NCI-H1930 (cell line): ENCODE results near the gene JMJD8.

Experiments
- DNase-seq, 2 experiments: peaks; one replicate each; lab custom pipeline; 2025; lab: John Stamatoyannopoulos, UW

The JMJD8 gene

DNA sequence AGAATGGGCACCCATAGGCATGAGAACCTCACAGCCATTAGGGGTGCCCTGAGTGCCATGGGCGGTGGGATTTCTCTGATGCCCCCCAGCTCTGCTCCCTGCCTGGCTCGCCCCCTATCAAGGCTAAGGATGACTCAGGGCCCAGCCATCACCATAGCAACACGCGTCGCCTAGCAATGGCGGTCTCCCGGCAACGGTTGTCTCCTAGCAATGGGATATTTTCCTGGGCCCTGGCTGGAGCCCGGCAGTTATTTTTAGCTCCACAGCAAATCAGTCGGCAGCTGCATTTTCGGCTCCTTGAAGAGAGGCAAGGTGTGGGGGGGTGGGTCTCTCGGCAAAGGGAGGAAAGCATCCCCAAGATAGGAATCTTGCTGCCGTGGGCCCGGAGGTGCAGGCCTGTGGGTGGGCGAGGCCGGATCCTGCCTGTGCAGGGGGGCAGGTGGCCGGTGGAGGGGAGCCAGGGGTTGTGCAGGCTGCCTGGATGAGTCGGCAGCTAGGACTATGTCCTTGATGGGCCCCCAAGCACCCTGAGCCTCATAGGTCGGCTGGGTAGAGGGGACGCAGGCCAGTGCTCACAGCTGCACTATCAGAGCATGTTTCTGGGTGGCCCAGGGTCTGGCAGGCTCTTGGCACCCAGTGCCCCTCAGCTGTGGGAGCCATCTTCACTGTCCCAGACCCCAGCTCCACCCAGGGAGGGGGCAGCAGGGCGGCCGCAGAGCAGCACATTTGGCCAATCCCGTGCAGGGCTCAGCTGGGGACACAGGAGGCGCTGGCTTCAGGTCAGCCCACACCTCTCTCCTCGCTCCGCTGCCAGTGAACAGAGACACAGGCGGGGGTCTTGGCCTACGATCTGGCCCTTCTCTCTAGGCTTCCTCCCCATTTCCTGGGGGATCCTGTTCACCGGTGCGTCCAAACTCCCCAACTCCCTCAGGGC lies 25.7 kb upstream of the JMJD8 start:
- peak; percentile 93 to 96 for DNase-seq

DNA sequence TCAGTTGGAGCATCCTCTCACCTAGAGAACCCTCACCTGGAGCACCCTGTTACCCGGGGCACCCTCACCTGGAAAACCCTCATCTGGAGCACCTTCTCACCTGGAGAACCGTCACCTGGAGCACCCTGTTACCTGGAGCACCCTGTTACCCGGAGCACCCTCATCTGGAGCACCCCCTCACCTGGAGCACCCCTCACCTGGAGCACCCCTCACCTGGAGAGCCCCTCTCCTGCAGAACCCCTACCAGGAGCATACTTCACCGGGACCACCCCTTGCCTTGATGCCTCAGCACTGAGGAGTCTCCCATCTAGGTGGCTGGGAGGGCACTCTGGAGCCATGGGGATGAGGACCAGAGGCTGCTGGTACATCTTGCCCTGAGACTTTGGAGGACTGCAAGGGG lies 24.8 kb upstream of the JMJD8 start:
- DNase-seq: no peak

DNA sequence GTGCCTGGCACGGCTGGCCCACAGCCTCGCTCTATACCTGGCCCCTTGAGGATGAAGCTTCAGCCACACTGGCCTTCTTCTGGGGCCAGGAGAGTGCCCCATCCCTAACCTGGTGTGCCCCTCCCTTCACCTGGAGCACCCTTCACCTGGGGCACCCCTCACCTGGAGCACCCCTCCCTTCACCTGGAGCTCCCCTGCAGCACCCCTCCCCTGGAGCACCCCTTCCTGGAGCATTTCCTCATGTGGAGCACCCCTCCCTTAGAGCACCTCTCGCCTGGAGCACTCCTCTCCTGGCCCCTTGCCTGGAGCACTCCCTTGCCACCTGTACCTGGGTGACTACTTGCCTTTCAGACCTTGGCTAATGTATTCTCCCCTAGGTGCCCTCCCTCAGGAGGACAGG lies 23.9 kb upstream of the JMJD8 start:
- DNase-seq: no peak

DNA sequence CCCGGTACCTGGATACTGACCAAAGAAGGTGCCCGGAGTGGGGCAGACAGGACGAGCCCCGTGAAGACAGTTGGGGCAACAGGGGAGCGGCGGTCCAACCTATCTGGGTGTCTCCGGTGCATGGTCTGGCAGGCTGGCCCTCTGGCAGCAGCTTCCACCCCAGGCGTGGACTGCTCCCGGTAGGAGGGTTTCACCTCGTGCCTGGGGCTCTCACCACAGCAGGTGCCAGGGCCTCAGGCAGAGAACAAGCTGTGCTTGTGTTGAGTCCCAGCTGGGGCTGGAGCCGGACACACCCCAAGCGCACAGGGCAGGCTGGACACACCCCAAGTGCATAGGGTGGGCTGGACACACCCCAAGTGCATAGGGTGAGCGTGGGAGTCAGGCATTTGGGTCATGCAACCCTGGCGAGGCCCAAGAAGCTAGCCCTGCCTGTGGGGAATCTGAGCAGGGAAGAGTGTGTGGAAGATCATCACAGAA lies 23.0 kb upstream of the JMJD8 start:
- no peak for DNase-seq

DNA sequence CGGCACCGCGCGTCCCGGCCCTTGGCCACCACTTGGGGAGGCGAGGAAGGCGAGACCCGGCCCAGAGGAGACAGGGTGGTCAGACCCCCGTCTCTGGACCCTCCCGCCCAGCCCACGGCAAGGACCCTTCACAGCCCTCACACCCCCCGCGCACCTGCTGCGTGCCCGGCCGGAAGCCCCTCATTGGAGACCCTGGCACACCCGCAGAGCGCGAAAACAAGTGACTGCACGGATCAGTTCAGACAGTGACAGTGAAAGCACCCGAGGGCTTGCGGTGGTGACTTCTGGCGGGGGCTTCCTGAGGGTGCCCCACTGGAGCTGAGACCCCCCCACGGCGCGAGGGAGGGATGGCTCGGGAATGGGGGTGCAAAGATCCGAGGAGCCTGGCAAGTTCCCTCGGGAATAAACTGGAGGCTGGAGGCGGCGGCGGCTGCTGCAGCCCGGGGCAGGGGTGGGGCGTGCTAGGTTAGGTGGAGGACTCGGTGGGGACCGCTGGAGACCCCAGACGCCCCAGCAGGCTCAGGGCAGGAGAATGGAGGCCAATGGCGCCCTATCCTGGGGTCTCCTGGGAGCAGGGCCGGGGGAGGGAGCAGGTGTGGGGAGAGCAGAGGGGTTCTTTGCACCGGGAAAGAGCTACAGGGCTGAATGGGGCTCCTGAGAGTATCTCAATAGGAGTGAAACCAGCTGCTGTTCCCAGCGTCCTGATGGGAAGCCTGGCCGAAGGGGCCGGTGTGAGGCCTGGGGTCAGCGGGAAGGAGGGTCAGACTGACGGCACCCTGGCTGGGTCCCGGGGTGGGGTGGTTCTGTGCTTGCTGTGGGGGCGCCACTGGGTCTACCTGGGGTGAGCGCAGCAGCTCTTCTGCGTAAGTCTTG lies 22.3 kb upstream of the JMJD8 start:
- DNase-seq: no peak

DNA sequence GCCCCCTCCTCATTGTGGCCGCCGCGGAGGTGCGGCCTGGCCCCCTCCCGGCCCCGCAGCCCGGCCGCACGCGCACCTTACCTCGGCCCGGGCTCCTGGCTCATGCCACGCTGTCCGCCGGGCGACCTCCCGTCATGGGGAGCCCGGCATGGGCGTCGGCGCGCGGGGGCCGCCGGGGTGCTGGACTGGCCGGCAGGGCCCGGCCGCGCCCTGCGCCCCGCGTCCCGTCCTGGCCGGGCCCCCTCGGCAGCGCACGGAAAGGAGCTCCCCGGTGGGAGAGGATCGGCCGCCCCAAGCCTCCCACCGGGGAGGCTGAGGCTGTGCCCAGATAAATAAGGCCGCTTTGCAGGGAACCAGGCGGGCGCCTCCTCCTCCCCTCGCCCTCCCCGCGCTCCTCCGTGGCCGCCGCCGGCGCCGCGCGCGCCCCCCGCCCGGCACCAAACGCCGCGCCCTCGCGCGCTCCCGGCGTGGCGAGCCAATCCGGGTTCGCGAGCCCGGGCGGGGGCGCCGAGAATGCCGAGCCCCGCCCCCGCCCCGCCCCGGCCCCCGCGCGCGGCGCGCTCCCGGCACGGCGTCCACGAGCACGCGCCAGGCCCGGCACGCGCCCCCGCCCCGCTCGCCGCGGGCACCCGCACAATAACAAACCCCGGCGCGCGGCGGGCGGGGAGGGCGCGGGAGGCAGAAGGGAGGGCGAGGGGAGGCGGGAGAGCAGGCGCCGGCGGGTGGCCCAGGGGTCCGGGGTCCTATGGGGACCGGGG lies 21.5 kb upstream of the JMJD8 start, which contains the start of gene FBXL16:
FBXL16 (minus strand) TSS at position 371 of the 758 bp plus-strand sequence. CDS start 8,396 bp downstream, outside the sequence.
- DNase-seq: peak; percentile 69 to 89

DNA sequence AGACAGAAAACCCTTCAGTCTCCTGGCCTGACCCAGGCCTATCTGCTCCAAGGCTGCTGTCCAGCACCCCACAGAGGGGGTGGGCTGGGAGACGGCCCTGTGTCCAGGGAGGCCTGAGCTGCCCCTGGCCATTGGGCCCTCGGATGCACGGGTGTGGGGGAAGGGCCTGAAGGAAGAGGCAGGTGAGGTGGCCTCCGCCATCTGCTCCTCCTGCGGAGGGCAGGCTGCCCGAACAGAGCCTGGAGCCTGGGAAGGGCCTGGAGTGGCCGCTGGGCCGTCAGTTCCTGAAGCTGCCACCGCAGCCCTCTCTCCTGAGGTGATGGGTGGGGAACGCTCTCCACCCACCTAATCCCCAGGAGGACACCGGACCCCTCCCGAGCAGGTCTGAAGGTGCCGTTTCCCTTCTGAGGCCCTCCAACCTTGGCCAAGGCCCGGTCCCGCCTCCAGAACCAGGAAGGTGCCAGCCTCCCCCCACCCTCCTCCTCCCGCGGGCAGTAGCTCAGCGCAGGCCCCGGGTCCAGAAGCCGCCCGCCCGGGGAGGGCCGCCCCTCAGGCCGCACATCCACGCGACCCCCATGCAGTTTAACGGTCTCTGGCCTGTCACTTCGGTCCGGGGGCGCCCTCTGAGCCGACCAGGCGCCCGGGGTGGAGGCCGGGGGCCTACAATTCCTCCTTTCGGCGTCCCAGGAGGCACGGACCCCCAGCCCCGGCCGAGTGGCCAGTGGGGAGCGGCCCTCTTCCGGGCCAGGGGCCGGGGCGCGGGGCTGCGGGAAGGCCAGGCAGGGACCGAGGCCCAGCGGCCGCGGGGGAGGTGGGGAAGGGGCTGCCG lies 20.6 kb upstream of the JMJD8 start:
- no peak for DNase-seq

DNA sequence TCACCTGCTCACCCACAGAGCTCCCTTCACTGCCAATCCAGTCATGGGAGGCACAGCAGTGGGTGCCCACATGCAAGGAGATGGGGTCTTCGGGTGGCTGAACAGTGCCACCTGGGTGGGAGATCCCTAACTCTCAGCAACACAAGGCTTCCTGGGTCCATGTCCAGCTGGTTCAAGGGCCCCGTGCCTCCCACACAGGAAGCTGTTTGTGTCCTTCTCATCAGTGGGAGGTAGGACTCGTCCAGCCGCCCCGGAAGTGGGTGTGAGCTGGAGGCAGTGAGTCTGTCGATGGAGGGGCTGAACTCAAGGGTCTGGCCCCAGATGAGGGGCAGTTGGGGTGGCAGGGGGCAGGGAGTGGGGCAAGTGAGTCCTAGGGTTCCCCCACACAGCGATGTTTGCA lies 19.9 kb upstream of the JMJD8 start:
- no peak for DNase-seq

DNA sequence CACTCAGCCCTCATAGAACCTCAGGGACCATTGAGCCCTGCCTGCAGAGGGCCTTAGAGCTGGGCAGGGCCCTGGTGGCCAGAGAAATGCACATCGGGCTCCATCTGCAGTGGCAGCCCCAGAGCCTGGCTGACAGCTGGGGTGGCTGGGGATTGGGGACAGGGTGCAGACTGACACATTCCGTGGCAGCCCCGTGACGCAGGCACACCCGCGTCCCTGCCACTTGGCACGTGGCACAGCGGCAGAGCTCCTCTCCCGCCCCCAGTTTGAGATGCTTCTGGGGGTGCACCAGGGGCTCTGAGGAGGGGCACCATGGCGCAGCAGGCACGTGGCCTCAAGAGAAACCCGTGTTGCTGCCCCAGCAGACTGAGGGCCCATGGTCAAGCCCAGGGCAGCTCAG lies 19.3 kb upstream of the JMJD8 start:
- DNase-seq: no peak

DNA sequence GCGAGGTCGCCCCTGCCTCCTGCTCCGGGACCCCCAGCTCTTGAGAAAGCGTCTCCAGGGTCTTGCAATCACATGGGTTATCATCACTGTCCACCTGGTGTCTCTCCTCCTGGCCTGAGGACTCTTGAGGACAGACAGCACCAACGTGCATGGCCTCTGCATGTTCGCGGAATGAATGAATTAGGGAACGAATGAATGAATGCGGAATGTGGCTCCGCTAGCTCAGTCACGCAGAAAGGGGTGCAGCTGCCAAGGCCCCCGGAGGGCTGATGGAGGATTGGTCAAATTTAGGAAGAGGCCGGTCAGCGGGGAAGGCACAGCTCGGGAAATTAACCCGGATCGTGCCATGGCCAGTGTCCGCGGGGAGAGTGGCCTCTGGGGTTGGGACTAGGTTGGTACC lies 18.2 kb upstream of the JMJD8 start:
- DNase-seq: no peak

DNA sequence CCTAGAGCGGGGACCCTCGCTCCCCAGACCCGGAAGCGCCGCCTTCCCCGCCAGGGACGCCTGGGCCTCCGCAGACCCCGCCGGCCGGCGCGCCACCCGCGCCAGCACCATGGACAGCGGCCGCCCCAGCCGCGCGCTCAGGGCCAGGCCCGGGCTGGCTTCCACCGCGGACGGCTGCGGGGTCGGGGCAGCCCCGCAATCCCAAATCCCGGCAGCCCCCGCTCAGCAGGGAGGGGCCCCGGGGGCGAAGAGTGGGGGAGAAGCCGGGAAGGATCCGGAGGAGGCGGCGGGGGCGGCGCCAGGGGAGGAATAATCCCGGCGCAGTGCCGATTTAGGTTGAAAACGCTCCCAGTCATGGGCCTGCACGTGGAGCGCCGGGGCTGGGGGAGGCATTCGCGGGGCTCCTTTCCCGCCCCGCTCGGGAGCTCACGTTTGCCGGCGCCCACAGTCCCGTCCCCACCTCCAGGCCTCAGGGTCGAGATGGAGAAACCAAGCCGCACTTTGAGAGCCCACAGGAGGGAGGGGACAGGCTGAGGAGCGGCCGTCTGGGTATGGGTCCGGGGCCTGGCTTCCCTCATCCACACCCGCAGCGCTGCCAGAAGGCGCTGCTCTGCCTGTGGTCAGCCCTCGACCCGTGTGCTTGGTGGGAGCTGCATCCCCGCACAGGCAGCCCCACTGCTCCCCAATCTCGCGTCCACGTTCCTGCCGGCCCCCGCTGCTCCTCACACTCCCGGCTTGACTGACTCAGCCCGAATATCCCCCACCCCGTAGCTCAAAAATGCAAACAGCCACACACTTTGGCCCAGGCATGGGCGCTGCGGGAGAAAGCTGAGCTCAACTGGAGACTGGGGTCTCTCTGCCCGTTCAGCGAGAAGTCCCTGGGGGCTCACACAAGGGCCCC lies 16.8 kb upstream of the JMJD8 start:
- DNase-seq: no peak

DNA sequence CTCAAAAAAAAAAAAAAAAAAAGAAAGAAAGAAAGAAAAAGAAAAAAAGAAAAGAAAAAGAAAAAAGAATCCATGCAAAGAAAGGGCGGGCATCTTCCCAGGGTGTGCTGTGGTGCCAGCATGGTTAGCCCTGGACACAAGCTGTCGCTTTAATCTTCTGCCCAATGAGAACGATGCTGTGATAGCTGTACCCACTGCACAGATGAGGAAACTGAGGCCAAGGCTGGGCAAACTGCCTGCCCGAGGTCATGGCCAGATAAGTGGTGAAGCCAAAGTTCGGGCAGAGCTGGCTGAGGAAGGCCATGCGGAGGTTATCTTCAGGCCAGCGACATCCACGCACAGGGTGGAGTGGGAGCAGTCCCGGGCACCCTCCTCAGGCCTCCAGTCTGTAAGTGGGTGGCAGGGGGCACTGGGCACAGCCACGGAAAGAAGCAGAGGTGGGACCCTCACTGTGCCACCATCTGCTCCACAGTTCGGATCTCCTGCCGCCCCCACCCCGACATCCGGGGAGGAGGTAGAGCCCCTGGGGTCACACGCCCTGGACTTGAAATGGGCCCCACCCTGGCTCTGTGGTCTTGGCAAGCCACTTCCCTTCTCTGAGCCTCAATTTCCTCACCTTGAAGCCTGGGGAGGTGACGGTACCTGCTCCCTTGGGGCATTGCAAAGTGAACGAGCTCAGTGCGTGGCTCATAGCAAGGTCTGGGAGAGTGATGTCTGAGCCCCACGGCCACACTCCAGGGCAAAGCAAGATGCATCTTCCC lies 15.0 kb upstream of the JMJD8 start:
- no peak for DNase-seq

DNA sequence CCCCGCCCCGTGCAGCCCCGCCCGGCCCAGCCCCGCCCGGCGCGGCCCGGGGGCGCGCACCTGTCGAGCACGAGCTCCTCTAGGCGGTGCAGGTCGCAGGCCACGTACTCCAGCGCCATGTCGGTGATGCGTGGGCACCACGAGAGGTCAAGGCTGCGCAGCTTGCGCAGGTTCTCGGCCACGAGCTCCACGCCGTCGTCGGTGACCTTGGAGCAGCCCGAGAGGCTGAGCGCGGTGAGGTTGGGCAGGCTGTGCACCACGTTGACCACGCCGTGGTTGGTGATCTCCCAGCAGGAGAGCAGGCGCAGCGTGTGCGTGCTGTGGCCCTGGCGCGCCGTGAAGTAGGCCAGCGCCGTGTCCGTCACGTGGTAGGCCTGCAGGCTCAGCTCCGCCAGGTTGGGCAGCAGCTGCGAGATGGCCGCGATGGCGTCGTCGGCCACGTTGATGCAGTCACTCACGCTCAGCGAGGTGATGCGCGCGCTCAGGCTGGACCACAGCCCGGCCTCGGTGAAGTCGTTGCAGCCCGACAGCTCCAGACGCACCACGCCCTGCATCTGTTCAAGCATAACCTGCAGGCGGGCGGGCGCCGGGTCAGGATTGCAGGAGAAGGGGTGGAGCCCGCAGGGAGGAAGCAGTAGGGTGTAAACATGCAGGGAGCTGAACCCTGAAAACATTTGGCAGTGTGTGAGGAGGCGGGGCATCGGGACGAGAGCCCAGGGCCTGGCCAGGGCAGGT lies 11.4 kb upstream of the JMJD8 start:
- peak; percentile 71 to 80 for DNase-seq

DNA sequence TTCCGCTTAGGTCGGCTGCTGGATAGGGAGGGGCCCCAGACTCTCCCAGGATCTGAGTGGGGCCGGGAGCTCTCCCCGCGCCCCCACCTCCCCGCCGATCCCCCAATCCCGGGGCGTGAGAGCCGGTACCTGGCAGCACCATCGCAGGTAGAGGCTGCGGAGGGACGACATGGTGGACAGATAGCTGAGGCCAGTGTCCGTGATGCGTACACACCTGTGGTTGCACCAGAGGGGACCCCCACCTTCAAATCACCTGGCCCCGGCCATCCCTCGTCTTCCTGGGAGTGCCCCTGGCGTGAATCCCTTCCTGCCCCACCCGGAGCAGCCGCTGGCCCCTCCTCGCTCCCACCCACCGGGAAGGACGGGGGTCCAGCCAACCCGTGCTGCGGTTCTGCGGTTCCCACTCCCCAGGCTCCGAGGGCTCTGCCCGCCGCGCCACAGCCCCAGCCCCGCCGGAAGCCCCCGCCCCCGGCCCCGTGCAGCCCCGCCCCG lies 10.8 kb upstream of the JMJD8 start:
- DNase-seq: no peak

DNA sequence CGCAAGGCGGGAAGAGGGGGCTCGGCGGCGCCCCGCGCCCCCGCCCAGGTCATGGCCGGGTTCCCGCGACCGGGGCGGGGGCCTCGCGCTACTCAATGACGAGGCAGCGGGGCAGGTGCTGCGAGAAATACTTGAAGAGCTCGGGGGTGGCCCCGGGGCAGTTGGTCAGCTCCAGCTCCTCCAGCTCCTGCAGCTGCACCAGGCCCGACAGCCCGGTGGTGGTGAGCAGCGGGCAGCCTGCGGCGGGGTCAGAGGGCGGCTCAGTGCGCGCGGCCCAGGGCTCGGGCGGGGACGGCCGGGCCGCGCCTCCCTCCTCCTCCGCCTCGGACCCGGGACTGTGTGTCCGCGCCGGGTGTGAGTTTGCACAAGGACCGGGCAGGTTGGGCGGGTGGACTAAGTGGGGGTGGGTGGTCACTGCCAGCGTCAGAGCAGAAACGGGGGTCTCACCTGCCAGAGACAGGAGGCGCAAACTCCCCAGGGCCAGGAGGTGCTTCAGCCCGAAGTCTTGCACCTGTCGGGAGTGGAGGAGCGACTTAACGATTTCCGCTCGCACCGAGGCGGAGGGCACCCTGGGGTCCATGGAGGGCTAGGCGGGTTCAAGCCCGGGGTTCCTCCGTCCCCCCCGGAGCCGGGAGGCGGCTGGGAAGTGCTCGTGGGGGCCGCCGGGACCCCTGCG lies 10.2 kb upstream of the JMJD8 start:
- DNase-seq: no peak

DNA sequence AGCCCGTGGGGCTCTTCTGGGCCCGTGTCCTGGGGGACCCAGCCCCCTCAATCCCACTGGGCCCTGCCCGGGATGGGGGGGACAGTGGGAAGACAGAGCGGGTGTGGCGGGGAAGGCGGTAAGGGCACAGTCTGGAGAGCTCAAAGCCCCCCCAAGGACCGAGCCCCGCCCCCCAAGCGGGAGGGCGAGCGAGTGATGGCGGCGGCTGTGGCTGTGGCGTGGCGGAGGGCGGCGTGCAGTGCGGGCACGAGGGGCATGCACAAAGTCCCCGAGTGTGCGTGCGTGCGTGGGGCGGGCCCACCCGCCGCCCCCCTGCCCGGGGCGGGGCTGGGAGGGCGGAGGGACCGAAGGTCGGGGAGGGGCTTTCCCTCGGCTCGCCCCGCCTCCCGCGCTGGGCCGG lies 9.6 kb upstream of the JMJD8 start:
- no peak for DNase-seq

DNA sequence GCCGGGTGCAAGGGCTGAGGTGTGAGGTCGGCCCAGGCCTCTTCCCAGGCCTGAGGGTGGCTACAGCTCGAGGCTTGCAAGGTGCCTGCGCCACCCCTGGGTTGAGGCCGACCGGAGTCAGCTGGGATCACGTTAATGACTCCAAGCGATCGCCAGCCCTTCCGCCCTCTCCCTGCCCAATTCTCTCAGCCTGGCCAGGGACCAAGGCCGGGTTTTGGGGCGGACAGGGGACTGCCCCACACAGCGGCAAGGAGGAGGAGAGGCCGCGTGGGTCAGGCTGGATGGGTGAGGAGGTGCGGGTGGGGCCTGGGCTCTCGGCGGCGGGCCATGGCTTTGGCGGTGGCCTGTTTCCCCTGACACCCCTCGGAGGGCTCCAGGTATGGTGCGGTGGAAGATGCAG lies 9.2 kb upstream of the JMJD8 start:
- DNase-seq: no peak
